ENCODE data around the gene PDE4D. TPM values are rescaled to one million over a fixed set of nuclear protein-coding genes. Genes with fewer than 3 reads are reported as not detected.

Gene PDE4D
- polyA plus RNA-seq, 1 donor (not counting 4 experiments of a cell fraction or from before 2014, with no cell fraction given): 3.6 TPM

- Histone ChIP-seq H2AFZ (ENCODE audit: control insufficient read depth, low read length) (no peak overlapping the region), H3K9me3 (ENCODE audit: control insufficient read depth, low read depth, low read length) (no peaks in the 10 kb centered on the region), H3K9ac (ENCODE audit: control insufficient read depth, extremely low read depth, insufficient read depth, low read length) (no peak overlapping the region), H3K4me1 (ENCODE audit: control insufficient read depth, extremely low read depth, insufficient read depth, low read length) (peaks cover 48% of the 10 kb centered on the region), H4K20me1 (ENCODE audit: control insufficient read depth, extremely low read depth, insufficient read depth, low read length) (no peaks in the 10 kb centered on the region), H3K4me3 (ENCODE audit: control insufficient read depth in 2 of 3, extremely low read depth in 1 of 3, insufficient read depth in 2 of 3, low read depth in 1 of 3, low read length in 3 of 3) (no peak overlapping the region), H3K27ac (ENCODE audit: control insufficient read depth, insufficient read depth, low read length) (no peak overlapping the region), H3K36me3 (ENCODE audit: control insufficient read depth in 2 of 2, extremely low read depth in 1 of 2, insufficient read depth in 2 of 2, low read length in 2 of 2) (no peaks in the 10 kb centered on the region), H3K79me2 (ENCODE audit: control insufficient read depth, insufficient read depth, low read length) (no peaks in the 10 kb centered on the region), H3K27me3 (ENCODE audit: control insufficient read depth, extremely low read depth, insufficient read depth, low read length) (no peaks in the 10 kb centered on the region), H3K9me1 (ENCODE audit: control insufficient read depth, extremely low read depth, insufficient read depth, low read length) (no peaks in the 10 kb centered on the region), H3K4me2 (ENCODE audit: control insufficient read depth, extremely low read depth, insufficient read depth, low read depth, low read length) (no peak overlapping the region)
- dilution Hi-C loops (cut with MboI; ENCODE audit: extremely low pct_ligation_motif_present, low sequenced_read_pairs): no loop called here
- FAIRE-seq (no peak), DNase-seq (ENCODE audit: low read depth, low spot score) (no peak)
- TF ChIP-seq EZH2 (IDR thresholded peaks at IDR 0.05; ENCODE audit: low read length): no peak
- no peak for TF ChIP-seq CTCF (optimal IDR thresholded peaks at IDR 0.05 in 1 of 3, IDR thresholded peaks at IDR 0.05 in 1 of 3, conservative IDR thresholded peaks at IDR 0.05 in 1 of 3; ENCODE audit: extremely low read depth in 1 of 3, insufficient read depth in 2 of 3, low read length in 3 of 3)
These were observed 103.2 kb downstream of the PDE4D start for GRCh38 chr5:59790376-59790775.

GRCh38 chr5:59789894-59790293 is 103.6 kb downstream of the PDE4D start:
- Histone ChIP-seq H2AFZ (ENCODE audit: control insufficient read depth, low read length) (no peak overlapping the region), H3K9me3 (ENCODE audit: control insufficient read depth, low read depth, low read length) (no peaks in the 10 kb centered on the region), H3K36me3 (ENCODE audit: control insufficient read depth in 2 of 2, extremely low read depth in 1 of 2, insufficient read depth in 2 of 2, low read length in 2 of 2) (no peaks in the 10 kb centered on the region), H3K4me2 (ENCODE audit: control insufficient read depth, extremely low read depth, insufficient read depth, low read depth, low read length) (no peak overlapping the region), H3K79me2 (ENCODE audit: control insufficient read depth, insufficient read depth, low read length) (no peaks in the 10 kb centered on the region), H3K9ac (ENCODE audit: control insufficient read depth, extremely low read depth, insufficient read depth, low read length) (no peak overlapping the region), H3K27ac (ENCODE audit: control insufficient read depth, insufficient read depth, low read length) (no peak overlapping the region), H3K27me3 (ENCODE audit: control insufficient read depth, extremely low read depth, insufficient read depth, low read length) (no peaks in the 10 kb centered on the region), H3K9me1 (ENCODE audit: control insufficient read depth, extremely low read depth, insufficient read depth, low read length) (no peaks in the 10 kb centered on the region), H3K4me3 (ENCODE audit: control insufficient read depth in 2 of 3, extremely low read depth in 1 of 3, insufficient read depth in 2 of 3, low read depth in 1 of 3, low read length in 3 of 3) (no peak overlapping the region), H4K20me1 (ENCODE audit: control insufficient read depth, extremely low read depth, insufficient read depth, low read length) (no peaks in the 10 kb centered on the region), H3K4me1 (ENCODE audit: control insufficient read depth, extremely low read depth, insufficient read depth, low read length) (peaks cover 48% of the 10 kb centered on the region)
- DNase-seq (ENCODE audit: low read depth, low spot score): no peak
- no peak for TF ChIP-seq CTCF (optimal IDR thresholded peaks at IDR 0.05 in 1 of 3, IDR thresholded peaks at IDR 0.05 in 1 of 3, conservative IDR thresholded peaks at IDR 0.05 in 1 of 3; ENCODE audit: extremely low read depth in 1 of 3, insufficient read depth in 2 of 3, low read length in 3 of 3)
- TF ChIP-seq EZH2 (IDR thresholded peaks at IDR 0.05; ENCODE audit: low read length): no peak
- FAIRE-seq: no peak
- dilution Hi-C loops (cut with MboI; ENCODE audit: extremely low pct_ligation_motif_present, low sequenced_read_pairs): no loop called here
